Central memory CD4-positive, alpha-beta T cell (primary cell): ENCODE measurements around the gene DTD1.
A peak's percentile ranks its signal among the peaks of the same experiment; 100 is the strongest.

ENCODE experiments used
- DNase-seq: peaks from one replicate; pipeline ENCODE4 v3.0.0; 2022

Gene DTD1

GRCh38 chr20:18663932-18664331, 76.1 kb downstream of the DTD1 start:
- no peak for DNase-seq

- no peak for DNase-seq
Measured at GRCh38 chr20:18665135-18665534, 77.3 kb downstream of the DTD1 start.

DNA sequence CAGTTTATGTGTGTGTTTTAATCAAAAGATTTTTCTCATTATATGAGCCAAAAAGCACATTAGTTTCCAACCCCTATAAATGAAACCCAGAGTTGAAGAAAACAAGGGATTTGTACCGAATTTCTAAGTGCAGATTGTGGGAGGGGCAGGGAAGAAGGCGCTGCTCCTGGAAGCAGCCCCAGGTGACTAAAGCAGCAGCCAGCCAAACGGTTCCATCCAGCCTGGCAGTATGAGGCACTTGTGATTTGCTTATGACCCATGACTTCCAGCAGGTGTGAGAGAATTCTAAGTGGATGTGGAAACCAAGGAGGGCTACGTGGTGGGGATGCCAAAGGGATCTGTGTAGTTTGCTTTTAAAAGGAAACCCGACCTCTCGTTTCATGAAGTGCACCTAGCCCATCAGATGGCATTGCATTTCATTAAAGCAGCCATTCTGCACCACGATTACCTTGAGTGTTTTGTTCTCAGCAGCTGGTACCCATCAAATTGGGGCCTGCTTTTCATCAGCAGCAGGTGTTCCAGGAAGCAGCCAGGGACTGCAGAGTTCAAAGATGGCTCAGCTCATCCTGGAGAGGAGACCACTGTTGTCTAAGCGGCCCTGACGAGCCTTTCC, 79.1 kb downstream of the DTD1 start:
- no peak for DNase-seq

- no peak for DNase-seq
Measured at GRCh38 chr20:18669241-18670019, 81.6 kb downstream of the DTD1 start.

- DNase-seq = no peak
Measured at GRCh38 chr20:18671203-18671710, 83.4 kb downstream of the DTD1 start.

DNA sequence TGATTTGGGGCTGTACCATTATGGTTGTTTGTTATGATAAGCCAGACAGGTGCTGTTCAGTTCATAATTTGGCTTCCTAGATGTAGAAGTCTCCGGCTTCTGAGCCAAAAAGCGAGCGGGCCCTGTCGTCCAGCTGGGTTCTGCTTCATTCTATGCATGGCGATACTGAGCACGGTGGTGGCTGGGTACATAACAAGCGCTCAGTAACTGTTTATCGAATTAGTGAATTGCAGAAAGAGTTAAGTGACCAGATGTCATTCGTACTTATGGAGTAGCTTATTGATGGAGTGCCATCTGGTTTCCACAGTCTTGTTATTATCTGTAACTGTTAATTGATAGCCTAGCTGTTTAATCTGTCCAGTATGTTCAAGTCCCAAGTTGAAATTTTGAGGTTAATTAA, 85.0 kb downstream of the DTD1 start:
- DNase-seq = no peak

GRCh38 chr20:18676396-18676795, 88.5 kb downstream of the DTD1 start:
- no peak for DNase-seq

GRCh38 chr20:18677126-18677525, 89.3 kb downstream of the DTD1 start:
- no peak for DNase-seq

GRCh38 chr20:18678549-18679419, 90.9 kb downstream of the DTD1 start:
- peak; percentile 12 for DNase-seq

DNA sequence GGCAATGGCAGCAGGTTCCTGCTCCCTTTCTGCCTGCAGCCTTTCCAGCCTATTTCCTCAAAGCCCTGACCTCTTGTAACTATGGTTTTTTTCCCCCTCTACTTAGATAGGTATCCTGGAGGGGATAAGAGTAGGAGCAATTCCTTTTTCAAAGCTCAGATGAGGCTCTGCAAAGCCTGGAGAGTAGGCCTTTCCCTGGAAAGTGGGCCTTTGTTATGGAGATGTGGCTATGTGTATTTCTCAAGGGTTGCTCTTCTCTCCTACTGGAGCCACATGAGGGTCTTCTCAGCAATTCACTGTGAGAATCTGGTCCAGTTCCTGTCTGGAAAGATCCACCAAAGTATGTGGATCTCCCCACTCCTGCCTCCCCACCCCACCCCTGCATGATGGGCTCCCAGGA, 96.0 kb downstream of the DTD1 start:
- no peak for DNase-seq

- DNase-seq = no peak
Measured at GRCh38 chr20:18684775-18685174, 96.9 kb downstream of the DTD1 start.

GRCh38 chr20:18685406-18685805, 97.6 kb downstream of the DTD1 start:
- no peak for DNase-seq

GRCh38 chr20:18686696-18687095, 98.8 kb downstream of the DTD1 start:
- no peak for DNase-seq

GRCh38 chr20:18688676-18689075, 100.8 kb downstream of the DTD1 start:
- no peak for DNase-seq

DNA sequence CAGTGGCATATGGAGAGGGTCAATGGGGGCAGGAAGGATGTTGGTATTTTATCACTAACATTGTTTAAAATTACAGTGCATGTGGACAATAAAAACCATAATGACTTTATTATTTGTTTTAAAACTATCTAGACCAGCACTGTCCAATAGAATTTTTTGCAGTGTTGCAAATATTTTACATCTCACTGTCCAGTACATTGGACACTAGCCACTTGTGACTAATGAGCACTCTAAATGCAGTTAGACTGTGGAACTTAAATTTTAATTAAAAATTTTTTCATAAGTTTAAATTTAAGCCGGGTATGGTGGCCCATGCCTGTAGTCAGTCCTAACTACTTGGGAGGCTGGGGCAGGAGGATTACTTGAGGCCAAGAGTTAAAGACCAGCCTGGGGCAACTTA, 101.7 kb downstream of the DTD1 start:
- DNase-seq = no peak

GRCh38 chr20:18692447-18692846, 104.6 kb downstream of the DTD1 start:
- no peak for DNase-seq

- no peak for DNase-seq
Measured at GRCh38 chr20:18694071-18694470, 106.2 kb downstream of the DTD1 start.

DNA sequence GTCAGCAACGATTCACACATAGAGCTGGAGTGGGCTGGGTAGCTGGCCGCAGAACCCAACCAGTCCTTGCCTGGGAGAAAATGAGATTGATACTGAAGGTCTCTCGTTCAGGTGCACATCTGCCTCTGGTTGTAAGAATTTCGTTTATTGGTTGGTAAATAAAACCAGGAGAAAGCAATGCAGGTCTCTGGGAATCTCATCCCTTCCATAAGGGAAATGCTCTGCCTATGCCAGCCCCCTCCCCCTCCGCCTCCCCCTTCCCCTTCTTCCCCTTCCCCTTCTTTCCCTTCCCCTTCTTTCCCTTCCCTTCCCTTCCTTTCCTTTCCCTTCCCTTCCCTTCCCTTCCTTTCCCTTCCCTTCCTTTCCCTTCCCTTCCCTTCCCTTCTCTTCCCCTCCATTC, 107.3 kb downstream of the DTD1 start:
- DNase-seq = no peak

GRCh38 chr20:18698735-18699380, 111.0 kb downstream of the DTD1 start:
- DNase-seq = no peak

- no peak for DNase-seq
Measured at GRCh38 chr20:18701969-18702368, 114.1 kb downstream of the DTD1 start.

DNA sequence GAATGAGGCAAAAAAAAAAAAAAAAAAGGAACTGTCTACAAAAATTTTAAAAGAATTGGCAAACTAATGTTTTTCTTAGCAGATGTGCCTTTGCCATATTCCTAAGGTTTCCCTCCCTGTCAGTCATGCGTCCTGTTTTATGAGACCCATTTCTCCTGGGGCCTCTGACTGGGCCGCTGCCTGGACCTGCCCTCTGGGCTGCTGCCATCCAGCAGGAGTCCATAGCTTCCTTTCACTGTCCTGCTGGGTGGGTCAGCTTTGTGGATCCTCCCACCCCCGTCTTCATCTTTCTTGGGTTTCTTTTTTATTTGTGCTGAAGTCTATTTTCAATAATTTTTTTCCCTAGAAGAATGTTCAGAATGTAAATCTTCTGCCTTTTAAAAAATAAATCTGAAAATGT, 114.9 kb downstream of the DTD1 start:
- DNase-seq = no peak

- DNase-seq = no peak
Measured at GRCh38 chr20:18705490-18705889, 117.6 kb downstream of the DTD1 start.

- no peak for DNase-seq
Measured at GRCh38 chr20:18705910-18706309, 118.1 kb downstream of the DTD1 start.
